Pons (tissue), 1 donor: Measurements from ENCODE around the gene NF1.
"Not testable (repeated sequence)": the region's sequence is repeated elsewhere in the genome, so short reads cannot be mapped to it uniquely, and the experiment has no call there.

Source experiments
- DNase-seq: peaks from one replicate; pipeline ENCODE4 v3.0.0-alpha.2; 2016; ENCODE audit warnings: low spot score

Gene NF1

DNA sequence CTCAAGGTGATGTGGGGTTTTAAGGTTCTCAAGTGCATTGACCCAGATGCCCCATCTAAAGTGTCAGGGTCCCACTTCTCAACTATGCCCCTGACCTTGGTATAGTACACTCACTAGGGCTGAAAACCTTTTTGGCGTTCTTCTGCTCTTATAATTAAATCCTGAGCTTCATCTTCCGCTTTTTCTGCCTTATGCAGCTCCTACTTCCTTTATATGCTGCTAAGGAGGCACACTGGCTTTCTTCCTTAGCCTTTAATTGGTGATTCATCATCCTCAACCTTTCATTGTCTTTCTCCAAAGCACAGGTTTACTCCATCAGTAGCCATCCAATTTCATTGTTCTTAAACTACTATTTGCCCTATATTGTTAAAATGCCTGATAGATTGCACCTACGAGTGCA, 5.3 kb upstream of the NF1 start:
- no peak for DNase-seq

DNA sequence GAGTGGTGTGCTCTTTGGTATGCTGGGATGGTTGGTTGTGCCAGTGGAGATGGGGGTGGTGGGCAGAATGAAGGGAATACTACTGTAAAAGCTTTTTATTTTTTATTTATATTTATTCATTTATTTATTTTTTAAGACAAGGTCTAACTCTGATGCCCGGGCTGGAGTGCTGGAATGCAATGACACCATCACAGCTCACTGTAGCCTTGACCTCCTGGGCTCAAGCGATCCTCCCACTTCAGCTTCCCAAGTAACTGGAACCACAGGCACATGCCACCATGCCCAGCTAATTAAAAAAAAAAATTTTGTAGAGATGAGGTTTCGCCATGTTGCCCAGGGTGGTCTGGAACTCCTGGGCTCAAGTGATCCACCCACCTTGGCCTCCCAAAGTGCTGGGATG, 4.1 kb upstream of the NF1 start:
- not testable (repeated sequence) for DNase-seq

DNA sequence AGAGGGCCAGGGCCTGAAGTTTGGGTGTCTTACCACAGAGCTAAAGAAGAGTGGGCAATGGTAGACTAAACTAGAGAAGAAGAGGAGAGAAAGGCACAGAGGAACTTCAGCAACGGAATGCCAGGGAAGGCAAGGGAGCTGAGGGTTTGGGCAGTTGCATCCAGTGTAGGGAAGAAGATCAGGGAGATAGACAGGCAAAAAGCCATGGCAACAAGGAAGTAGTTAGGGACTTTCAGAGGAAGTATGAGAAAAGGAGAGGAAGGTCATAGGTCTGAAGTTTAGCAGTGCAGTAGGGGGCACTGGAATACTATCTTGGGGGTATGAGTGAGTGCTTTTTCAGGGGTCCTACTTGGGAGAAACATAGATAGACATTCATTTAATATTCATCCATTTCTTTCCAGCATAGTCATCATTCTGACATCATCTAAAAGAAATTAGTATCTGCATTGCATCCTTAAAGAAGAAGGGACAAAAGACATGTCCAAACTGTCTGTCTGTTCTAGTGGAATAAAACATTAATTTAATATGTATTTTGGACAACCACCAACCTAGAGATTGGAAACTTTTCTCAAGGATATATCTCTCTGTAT, 2.2 kb upstream of the NF1 start:
- DNase-seq: no peak

DNA sequence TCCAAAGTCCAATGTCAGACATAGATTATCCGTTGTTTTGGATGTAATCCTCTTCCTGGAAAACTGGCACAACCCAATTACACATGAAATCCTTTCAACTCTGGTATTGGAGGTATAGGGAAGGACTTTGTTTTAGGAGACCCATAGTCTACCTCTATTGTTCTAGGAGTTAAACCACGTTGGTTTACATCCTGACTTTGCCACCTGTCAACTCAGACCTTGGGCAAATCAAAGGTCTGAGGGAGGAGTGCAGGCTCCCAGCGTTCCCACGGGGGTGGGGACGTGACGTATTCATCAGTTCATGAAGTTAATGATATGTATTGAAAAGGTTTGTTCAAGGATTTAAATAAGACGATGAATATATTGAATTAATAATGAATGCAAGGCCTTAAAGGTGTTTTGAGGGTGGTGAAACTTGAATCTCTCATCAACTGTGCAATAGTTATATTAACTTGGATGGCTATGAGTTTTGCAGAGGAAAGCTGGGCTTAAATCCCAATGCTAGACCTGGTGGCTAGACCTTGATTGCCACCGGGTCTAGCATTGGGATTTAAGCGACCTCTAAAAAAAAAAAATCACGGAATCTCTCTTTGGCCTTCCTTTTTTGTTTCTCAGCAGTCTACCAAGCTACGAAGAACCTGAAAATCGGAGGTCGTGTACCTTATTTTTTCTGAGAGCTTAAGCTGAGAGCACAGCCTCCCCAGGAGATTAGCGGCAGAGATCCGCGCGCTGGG, 744 bp upstream of the NF1 start:
- DNase-seq: no peak

DNA sequence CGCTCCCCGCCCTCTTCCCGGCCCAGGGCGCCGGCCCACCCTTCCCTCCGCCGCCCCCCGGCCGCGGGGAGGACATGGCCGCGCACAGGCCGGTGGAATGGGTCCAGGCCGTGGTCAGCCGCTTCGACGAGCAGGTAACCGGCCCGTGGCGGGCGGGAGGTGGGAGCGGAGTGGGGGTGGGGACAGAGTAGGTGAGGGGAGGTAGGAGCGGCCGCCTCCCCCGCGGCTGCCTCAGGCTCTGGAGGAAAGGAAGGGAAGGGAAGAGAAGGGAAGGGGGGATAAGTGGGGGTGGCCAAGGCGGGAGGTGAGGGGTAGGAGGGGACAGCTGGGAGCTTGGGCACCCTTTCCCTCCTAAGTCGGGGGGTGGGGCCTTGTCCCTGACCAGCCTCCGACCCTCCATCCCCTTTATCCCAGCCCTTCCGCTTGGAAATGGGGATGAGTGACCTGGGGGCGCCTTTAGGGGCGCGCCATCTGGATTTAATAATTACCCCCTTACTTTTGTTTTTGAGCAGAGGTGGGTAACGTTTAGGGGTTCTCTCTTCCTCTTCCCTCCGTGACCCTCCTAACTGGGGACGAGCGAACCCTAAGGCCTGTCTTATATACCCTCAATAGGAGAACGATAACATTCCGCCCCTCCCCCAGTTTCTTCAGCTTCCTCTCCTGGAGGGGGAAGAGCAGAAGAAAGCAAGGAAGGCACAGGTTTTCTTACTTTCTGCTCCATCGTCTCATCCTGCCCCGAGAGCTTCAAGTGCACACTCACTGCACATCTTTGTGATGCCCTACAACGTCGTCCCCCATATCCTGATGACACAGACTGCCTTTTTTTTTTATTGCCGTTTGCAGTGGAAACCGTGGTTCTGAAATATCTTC, 694 bp downstream of the NF1 start:
- DNase-seq: peak; percentile 64

DNA sequence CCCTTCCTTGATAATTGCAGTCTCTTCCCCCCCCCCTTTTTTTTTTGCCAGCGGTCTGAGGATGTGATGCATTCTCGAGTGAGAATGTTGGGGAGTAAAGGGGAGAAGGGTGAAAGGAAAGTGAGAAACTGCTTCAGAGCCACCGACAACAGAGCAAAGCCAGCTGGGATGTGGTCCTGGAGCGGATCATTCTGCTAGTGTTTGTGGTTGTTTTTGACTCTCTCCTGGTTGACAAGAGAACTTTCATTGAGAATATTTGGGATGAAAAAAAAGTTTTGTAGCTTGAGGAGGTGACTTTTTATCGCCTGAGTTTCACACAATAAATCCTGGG, 1.3 kb downstream of the NF1 start:
- peak; percentile 34 for DNase-seq

DNA sequence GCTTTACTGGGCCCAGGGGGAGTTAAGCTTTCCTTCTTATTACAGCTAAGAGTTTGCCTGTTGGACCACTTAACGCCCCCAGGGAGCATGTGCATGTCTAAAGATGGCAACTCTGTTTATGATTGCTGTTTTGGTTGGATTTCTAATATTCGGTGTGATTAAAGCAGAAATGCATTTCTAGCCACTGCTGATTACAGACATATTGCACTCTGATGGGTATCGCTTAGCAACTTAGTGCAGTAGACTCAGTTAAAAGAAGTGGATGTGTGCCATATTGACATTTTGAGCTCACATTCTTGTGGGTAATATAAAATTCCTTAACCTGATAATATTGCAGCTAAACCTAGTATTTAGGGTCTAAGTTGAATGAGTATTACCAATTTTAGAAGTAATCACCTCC, 4.2 kb downstream of the NF1 start:
- no peak for DNase-seq

DNA sequence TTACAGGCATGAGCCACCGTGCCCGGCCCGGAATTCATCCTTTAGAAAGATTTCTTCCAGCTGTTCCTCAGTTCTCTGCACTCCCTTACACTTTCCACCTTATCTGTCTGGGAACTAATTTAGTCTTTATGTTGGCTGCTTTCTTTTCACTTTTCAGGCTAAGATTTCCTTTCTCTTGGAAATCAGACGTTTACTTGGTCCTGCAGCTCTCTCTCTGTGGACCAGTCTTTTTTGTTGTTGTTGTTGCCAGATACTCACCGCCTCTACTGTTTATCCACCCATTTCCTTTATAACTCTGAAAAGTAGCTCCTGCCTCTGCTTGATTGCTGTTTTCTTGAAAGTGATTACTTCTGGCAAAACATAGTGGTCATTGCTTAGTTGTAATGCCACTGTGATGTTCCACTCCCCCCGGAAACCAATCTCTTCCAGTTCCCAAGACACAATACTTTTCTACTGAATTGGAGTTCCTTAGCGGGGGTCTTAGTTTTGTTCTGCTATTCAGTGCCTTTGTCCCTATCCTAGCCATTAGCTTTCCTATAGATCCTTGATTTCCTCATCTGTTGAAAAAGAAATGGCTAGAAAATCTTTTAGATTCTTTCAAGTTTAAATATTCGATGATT, 6.2 kb downstream of the NF1 start:
- no peak for DNase-seq

DNA sequence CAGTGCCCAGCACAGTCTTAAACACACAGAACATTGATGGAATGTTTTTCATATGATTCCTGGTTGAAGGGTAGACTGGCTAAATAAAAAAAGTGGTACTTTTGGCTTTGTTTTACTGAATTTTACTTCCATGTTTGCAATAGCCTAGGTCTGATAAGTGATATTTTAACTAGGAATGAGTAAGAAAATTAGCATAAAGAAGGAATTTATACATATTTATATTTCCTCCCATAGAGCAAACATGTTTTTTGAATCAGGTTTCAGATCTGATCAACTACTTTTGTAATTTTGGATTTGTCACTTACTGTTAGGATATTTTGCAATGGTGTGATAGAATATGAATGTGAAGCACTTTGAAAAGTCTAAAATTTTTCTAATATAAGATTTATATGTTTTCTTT, 7.2 kb downstream of the NF1 start:
- DNase-seq: no peak

DNA sequence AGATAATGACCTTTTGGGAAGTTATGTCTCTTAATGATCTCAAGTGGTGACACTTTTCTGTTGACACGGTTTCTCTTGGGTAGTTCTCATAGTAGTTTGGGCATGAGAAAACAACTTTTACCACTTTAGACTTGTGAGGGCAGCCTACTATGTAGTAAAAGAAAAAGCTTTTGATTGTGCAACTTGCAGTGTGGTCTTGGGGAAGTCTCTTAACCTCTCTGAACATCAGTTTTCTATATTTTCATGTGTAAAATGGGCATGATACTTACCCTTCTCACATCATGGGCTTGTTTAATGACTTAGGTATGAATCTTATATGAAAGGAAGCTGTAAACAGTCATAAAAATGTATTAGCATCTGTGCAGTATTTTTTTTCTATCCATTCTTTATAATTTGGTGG, 11.2 kb downstream of the NF1 start:
- DNase-seq: no peak

DNA sequence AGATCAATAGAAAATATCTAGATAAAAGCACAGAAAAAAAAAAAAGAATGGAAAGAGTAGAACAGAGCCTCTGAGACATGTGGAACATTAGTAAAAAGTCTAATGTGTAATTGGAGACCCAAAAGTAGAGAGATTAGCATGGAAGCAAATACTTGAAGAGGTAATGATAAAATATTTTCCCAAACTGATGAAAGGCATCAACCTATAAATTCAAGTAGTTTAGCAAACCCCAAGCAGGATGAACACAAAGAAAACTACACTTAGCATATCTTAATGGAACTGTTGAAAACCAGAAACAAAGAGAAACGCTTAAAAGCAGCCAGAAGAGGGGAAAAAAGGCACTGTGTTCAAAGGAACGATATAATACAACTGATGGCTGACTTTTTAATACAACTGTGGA, 16.4 kb downstream of the NF1 start:
- DNase-seq: peak; percentile 36

DNA sequence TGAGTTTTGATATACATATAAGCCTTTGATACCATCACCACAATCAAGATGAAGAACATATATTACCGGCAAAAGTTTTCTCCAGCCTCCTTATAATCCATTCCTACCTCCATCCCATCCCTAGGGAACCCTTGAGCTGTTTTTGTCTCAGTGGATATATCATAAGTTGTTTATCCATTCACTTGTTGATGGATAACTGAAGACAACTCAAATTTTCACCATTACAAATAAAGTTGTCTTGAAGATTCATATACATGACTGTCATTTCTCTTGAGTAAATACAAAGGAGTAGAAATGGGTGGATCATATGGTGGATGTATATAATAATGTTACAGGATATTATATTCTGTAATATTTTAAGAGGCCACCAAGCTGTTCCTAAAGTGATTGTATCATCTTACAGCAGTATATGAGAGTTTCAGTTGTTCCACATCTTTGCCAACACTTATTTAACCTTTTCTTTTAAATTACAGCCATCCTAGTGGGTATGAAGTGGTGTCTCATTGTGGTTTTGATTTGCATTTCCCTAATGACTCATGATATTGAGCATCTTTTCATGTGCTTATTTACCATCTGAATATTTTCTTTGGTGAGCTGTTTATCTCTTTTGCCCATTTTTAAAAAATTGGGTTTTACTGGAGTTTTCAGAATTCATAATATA, 17.4 kb downstream of the NF1 start:
- no peak for DNase-seq

DNA sequence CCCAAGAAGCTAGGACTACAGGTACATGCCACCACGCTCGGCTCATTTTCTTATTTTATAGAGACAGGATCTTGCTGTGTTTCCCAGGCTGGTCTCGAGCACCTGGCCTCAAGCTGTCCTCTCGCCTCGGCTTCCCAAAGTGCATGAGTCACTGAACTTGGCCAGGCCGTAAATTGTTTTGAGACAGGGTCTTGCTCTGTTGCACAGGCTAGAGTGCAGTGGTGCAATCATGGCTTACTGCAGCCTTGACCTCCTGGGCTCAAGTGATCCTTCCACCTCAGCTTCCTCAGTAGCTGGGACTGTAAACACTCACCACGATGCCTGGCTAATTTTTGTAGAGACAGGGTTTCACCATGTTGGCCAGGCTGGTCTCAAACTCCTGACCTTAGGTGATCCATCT, 18.6 kb downstream of the NF1 start:
- not testable (repeated sequence) for DNase-seq

DNA sequence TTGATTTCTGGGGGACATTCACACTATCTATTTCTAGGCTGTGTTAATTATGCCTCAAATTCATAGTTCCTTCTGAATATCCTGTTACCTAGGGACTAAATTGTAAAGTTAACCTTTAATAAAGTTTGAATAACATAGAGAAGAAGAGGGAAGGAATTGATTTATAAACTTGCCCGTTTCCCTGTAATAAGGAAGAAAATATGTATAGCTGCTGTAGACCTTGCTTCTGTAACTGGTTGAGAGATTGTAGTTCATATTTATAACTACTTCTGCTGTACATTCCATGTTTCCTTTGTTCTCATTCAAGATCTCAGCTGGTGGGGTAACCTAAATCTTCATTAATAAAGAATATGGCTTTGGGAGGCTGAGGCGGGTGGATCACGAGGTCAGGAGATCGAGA, 19.2 kb downstream of the NF1 start:
- no peak for DNase-seq

DNA sequence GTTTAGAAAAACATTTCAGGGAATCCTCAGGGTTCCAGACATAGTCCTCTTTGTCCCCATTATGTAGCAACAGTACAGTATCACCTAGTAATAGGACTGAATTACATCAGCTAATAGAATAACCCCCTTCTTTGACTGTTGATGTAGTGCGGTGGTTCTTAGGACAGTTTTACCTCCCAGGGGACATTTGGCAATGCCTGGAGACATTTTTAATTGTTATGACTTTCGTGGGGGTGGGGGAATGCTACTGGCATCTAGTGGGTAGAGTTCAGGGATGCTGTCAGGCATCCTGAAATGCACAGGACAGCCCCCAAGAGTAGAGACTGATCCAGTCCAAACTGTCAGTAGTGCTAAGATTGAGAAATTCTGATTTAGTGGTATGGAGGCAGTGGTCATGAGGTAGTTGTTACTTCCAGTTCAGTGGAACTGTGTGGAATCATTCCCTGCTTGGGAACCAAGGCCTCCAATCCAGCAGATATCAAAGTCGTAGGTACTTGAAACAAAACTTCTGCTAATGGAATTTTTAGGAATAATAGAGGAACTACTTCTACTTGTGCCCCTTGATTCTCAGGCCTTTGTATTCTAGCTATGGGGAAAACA, 20.3 kb downstream of the NF1 start:
- no peak for DNase-seq

DNA sequence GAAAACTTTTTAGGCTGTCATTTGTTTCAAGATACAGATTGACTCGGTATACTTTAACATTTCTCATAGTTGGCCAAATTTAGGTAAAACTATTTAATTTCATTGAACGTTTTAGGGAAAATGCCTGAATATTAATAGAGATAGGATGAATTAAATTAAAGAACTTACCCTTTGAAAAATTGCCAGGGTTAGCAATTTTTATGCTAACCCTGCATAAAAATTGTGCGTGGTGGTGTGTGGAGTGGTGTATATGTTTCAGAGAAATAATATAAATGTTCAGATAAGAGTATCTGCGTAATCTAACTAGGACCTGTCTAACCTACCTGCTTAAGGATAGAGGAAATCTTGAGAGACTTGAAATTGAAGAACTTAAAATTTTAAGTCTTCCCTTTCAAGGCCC, 21.4 kb downstream of the NF1 start:
- DNase-seq: no peak

DNA sequence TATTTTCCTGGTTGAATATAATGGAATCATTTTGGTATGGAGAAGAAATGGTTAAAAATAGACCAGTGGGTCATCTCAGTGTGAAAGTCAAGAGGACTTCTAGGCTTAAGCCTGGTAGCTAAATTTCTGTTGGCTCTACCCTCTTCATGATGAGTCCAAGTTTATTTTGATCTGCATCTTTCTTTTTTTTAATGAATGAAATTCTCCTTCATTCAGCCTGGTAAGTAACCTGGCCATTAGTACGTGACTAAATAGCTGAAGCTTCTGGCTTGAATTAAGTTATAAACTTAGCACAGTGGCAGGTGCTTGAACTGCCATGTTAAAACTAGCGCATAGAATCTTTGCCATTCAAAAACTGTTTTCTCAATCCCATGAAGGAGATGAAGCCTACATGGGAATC, 28.0 kb downstream of the NF1 start:
- no peak for DNase-seq

DNA sequence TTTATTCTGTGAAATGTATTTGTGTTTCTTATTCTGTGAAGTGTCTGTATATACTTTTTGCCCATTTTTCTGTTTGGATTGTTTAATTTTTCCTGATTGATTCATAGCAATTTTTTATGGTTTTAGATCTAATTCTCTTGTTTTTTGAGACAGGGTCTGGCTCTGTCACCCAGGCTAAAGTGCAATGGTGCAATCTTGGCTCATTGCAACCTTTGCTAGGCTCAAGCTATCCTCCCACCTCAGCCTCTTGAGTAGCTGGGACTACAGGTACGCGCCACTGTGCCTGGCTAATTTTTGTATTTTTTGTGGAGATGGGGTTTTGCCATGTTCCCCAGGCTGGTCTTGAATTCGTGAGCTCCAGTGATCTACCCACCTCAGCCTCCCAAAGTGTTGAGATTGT, 31.5 kb downstream of the NF1 start:
- DNase-seq: no peak

DNA sequence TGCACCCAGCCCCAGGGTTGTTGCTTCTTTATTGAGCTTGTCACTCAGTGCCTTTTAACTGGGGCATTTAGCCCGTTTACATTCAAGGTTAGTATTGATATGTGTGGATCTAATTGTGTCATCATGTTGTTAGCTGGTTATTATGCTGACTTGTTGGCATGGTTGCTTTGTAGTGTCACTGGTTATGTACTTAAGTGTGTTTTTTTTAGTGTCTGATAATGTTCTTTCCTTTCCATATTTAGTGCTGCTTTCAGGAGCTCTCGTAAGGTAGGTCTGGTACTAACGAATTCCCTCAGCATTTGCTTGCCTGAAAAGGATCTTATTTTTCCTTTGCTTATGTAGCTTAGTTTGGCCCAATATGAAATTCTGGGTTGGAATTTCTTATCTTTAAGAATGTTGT, 33.5 kb downstream of the NF1 start:
- DNase-seq: no peak

DNA sequence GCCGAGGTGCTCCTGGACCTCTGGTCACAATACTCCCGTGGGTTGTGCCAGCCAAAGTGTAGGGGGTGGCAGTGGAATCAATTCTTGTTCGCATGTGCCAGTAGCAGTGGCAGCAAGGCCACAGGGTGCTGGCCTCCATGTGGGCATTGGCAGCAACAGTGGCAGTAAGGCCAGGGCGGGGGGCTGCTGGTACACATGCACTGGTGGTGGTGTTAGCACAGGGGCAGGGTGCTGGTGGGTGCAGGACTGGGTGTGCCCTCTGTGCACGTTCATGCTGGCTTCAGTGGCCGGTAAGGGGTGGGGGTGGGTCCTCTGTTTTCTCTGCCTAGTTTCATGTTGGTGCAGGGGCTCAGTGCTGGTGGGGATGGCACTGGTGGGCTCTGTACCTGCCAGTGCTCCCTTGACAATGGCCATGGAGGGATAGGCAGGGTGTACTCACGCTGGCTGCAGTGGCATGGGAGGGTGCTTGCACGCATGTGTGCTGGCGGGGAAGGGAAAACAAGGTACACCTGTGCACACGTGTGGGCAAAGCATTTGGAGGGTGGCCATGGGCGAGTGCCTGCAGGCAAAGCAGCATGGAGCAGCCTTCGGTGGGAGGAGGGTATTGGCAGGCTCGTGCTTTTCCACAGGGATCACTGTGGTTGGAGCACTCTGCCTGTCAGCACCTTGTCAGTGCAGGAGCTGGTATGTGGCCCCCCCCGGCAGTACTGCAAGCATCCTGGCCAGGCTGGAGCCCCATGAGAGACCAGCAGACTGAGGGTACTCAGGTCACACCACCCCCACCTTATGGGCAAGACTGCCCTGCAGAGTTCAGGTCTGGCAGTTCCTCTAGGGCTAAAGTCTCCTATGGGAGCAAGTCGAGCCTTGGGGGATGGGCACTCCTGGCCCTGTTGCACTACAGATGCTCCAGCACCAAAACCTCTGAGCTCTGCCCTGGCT, 35.8 kb downstream of the NF1 start:
- DNase-seq: no peak

DNA sequence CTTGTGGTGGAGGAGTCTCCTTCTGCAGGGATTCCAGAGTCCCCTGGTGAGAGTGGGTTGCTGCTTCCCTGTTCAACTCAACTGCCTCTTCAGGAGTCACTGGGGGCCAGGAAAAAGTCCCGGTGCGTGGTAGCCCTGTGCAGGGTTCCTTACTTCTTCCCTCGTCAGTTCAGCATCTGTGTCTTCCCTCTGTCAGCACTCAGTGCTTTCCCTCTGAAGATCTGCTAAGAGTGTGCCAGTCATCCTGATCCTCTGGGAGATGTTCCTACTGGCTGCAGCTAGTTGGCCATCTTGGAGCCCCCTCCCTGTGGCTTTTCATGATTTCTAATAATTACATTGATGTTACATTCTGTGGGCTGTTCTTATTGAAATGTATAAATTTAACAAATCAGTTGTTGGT, 36.5 kb downstream of the NF1 start:
- no peak for DNase-seq
